GM19193 (cell line): ENCODE results near the gene SLC25A17.

Experiments used
- POLR2A ChIP-seq: IDR thresholded peaks from 4 replicates; pipeline ENCODE4 v1.6.1; 2011; ENCODE audit not compliant: insufficient read depth, insufficient read length; ENCODE audit errors: extremely low read depth

Gene SLC25A17

GRCh38 chr22:40743768-40744167, 75.4 kb downstream of the SLC25A17 start:
- TF ChIP-seq POLR2A = no peak

GRCh38 chr22:40741116-40741515, 78.0 kb downstream of the SLC25A17 start:
- no peak for TF ChIP-seq POLR2A

- no peak for TF ChIP-seq POLR2A
Measured at GRCh38 chr22:40739721-40740120, 79.4 kb downstream of the SLC25A17 start.

- no peak for TF ChIP-seq POLR2A
Measured at GRCh38 chr22:40733919-40734318, 85.2 kb downstream of the SLC25A17 start.

- no peak for TF ChIP-seq POLR2A
Measured at GRCh38 chr22:40732999-40733292, 86.2 kb downstream of the SLC25A17 start.

- TF ChIP-seq POLR2A = no peak
Measured at GRCh38 chr22:40729284-40729683, 89.9 kb downstream of the SLC25A17 start.

- TF ChIP-seq POLR2A = no peak
Measured at GRCh38 chr22:40728731-40729189, 90.4 kb downstream of the SLC25A17 start.

GRCh38 chr22:40727964-40728615, 91.1 kb downstream of the SLC25A17 start:
- TF ChIP-seq POLR2A = no peak

GRCh38 chr22:40727070-40727963, 91.8 kb downstream of the SLC25A17 start:
- no peak for TF ChIP-seq POLR2A

- TF ChIP-seq POLR2A = no peak
Measured at GRCh38 chr22:40726514-40726913, 92.6 kb downstream of the SLC25A17 start.

- no peak for TF ChIP-seq POLR2A
Measured at GRCh38 chr22:40723396-40723933, 95.7 kb downstream of the SLC25A17 start.

- no peak for TF ChIP-seq POLR2A
Measured at GRCh38 chr22:40721266-40721665, 97.9 kb downstream of the SLC25A17 start.

GRCh38 chr22:40720538-40721256, 98.4 kb downstream of the SLC25A17 start:
- no peak for TF ChIP-seq POLR2A
